Smooth muscle cell of the coronary artery (primary cell): ENCODE measurements around the gene HMGCS1. TPM values are rescaled to one million over a fixed set of nuclear protein-coding genes. Genes with fewer than 3 reads are reported as not detected.

Experiments used
- total RNA-seq: library from RNA; depleted of rRNA; stranded (reverse); fragments of >200 nt; gene quantifications from 2 replicates; pipeline ENCODE4 v1.2.3, GENCODE V29; 2014; ENCODE audit warnings: low replicate concordance

The HMGCS1 gene
- total RNA-seq = 18.4 and 63.5 TPM in 2 replicates

DNA sequence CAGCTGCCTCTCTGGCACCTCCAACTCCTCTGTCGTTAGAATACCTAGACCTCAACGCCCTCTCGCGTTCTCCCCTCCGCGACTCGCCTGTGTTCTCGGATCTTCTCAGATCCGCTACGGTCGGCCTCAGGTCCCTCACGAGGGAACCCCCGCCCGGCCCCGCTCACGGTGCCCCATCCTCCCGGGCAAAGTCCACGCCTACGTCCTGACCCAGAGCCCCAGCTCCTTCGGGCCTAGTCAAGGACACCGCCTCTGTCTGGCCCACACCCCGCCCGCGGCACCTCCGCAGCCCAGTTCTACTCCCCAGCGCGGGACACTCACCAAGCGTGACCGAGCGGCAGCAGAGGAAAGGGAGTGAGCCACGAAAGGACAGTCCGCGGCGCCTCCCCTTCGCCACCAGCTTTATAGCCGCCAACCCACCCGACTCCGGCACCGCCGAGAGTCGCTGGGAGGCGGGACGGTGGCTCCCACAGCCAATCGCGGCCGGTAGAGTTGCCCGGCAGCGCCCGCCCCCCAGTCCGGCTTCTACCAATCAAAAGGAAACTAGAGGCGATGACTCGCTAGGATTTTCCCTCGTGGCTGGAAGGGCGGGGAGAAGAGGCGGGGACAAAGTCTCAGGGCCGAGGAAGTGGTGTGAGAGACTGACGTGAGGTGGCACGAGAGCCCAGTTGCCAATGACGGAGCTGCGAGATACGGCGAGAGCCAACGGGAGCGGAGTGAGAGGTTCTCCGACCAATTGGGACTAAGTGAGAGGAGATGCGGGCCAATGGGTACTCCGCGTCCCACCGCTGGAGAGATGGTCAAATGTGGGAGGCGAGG lies at the start of gene HMGCS1:
HMGCS1 (minus strand) TSS at position 378 of the 819 bp plus-strand sequence. CDS start 14,447 bp downstream, outside the sequence.

Other genes with a start within 250 kb of the HMGCS1 start
- 22.9 and 26.5 TPM in 2 replicates for gene ZNF131, start 192.5 kb downstream of the HMGCS1 start, total RNA-seq
- gene NIM1K, start 121.2 kb downstream of the HMGCS1 start, total RNA-seq = 0.15 and 2.8 TPM in 2 replicates
- 0.68 and 1.9 TPM in 2 replicates for gene CCL28, start 99.0 kb upstream of the HMGCS1 start, total RNA-seq
- 9.4 and 16.3 TPM in 2 replicates for gene TMEM267, start 170.5 kb upstream of the HMGCS1 start, total RNA-seq
- 2.5 and 3.3 TPM in 2 replicates for gene C5orf34, start 201.7 kb upstream of the HMGCS1 start, total RNA-seq
- gene PAIP1, start 243.7 kb upstream of the HMGCS1 start, total RNA-seq = 17.6 and 62.6 TPM in 2 replicates